AG10803 (cell line): Measurements from ENCODE around the gene PREPL.

Experiments used
- DNase-seq: peaks from one replicate; pipeline ENCODE4 v3.0.0; 2010; ENCODE audit warnings: low read depth
- H3K4me3 ChIP-seq: 2 replicates; pipeline ENCODE4 v1.5.1; 2011; ENCODE audit warnings: mild to moderate bottlenecking, low read length, control low read depth
- CTCF ChIP-seq: conservative IDR thresholded peaks from 2 replicates; pipeline ENCODE4 v1.5.1; 2011; ENCODE audit warnings: mild to moderate bottlenecking, low read length, control low read depth, inconsistent platforms

Gene PREPL

GRCh38 chr2:44286119-44286883 lies 75.0 kb downstream of the PREPL start:
- no peak for DNase-seq
- TF ChIP-seq CTCF, result no peak
- no peak overlapping the region for H3K4me3 ChIP-seq

- no peak overlapping the region for H3K4me3 ChIP-seq
- no peak for TF ChIP-seq CTCF
- peak; percentile 14 for DNase-seq
Observed at GRCh38 chr2:44285174-44285573, 76.1 kb downstream of the PREPL start.

GRCh38 chr2:44283116-44283666 lies 78.1 kb downstream of the PREPL start:
- DNase-seq, result no peak
- TF ChIP-seq CTCF, result no peak
- H3K4me3 ChIP-seq, result no peak overlapping the region

GRCh38 chr2:44280869-44281268 lies 80.4 kb downstream of the PREPL start:
- no peak for DNase-seq
- H3K4me3 ChIP-seq, result no peak overlapping the region
- no peak for TF ChIP-seq CTCF

GRCh38 chr2:44277541-44277940 lies 83.8 kb downstream of the PREPL start:
- no peak for DNase-seq
- no peak overlapping the region for H3K4me3 ChIP-seq
- no peak for TF ChIP-seq CTCF

- DNase-seq, result peak; percentile 58
- TF ChIP-seq CTCF, result no peak
- no peak overlapping the region for H3K4me3 ChIP-seq
Observed at GRCh38 chr2:44275927-44276303, 85.4 kb downstream of the PREPL start.

GRCh38 chr2:44273596-44273995 lies 87.7 kb downstream of the PREPL start:
- DNase-seq, result peak; percentile 27
- H3K4me3 ChIP-seq, result no peak overlapping the region
- TF ChIP-seq CTCF, result no peak
